Measurements from ENCODE around the gene KCTD11. TPM values are rescaled to one million over a fixed set of nuclear protein-coding genes. Genes with fewer than 3 reads are reported as not detected.

The KCTD11 gene
- 2.5 and 4.0 TPM in 2 replicates for total RNA-seq

GRCh38 chr17:7351665-7352502, at the start of gene KCTD11:
TSS of gene KCTD11 (plus strand) at chr17:7352162.
- DNase-seq (ENCODE audit: low read depth, low spot score) = no peak

GRCh38 chr17:7304179-7304578, 47.8 kb upstream of the KCTD11 start:
- no peak for DNase-seq (ENCODE audit: low read depth, low spot score)

GRCh38 chr17:7306911-7307685, 44.9 kb upstream of the KCTD11 start, which contains the start of gene EIF5A:
TSS of gene EIF5A (plus strand) at chr17:7307628. CDS start at chr17:7309636, 2,008 bp downstream.
- peak; percentile 99 for DNase-seq (ENCODE audit: low read depth, low spot score)

- no peak for DNase-seq (ENCODE audit: low read depth, low spot score)
Measured at GRCh38 chr17:7307686-7308624, 44.0 kb upstream of the KCTD11 start.

GRCh38 chr17:7308625-7309433, 43.1 kb upstream of the KCTD11 start:
- DNase-seq (ENCODE audit: low read depth, low spot score) = peak; percentile 44

GRCh38 chr17:7309628-7310027, 42.3 kb upstream of the KCTD11 start:
- no peak for DNase-seq (ENCODE audit: low read depth, low spot score)

GRCh38 chr17:7311110-7311705, 40.8 kb upstream of the KCTD11 start:
- DNase-seq (ENCODE audit: low read depth, low spot score) = no peak

GRCh38 chr17:7312432-7313087, 39.4 kb upstream of the KCTD11 start:
- no peak for DNase-seq (ENCODE audit: low read depth, low spot score)

GRCh38 chr17:7313088-7313889, 38.7 kb upstream of the KCTD11 start:
- DNase-seq (ENCODE audit: low read depth, low spot score) = no peak

- DNase-seq (ENCODE audit: low read depth, low spot score) = no peak
Measured at GRCh38 chr17:7313890-7314718, 37.9 kb upstream of the KCTD11 start.

- peak; percentile 27 for DNase-seq (ENCODE audit: low read depth, low spot score)
Measured at GRCh38 chr17:7314719-7315569, 37.0 kb upstream of the KCTD11 start, which contains the start of gene GPS2. TSS of gene GPS2 (minus strand) at chr17:7315360. CDS start at chr17:7315052, 308 bp downstream.

GRCh38 chr17:7315570-7316235, 36.3 kb upstream of the KCTD11 start:
- no peak for DNase-seq (ENCODE audit: low read depth, low spot score)

GRCh38 chr17:7317161-7317803, 34.7 kb upstream of the KCTD11 start:
- no peak for DNase-seq (ENCODE audit: low read depth, low spot score)

GRCh38 chr17:7318121-7318860, 33.7 kb upstream of the KCTD11 start:
- no peak for DNase-seq (ENCODE audit: low read depth, low spot score)

GRCh38 chr17:7321466-7321865, 30.5 kb upstream of the KCTD11 start:
- DNase-seq (ENCODE audit: low read depth, low spot score) = no peak
